HG03175 (cell line): ENCODE measurements around the gene IL1RL1.

Experiments used
- ATAC-seq: cut with Tn5 transposase; IDR thresholded peaks from one replicate; pipeline ENCODE4 v1.9.1; 2021; ENCODE audit warnings: mild to moderate bottlenecking, moderate library complexity; ENCODE audit not compliant: unreplicated experiment

IL1RL1 gene

DNA sequence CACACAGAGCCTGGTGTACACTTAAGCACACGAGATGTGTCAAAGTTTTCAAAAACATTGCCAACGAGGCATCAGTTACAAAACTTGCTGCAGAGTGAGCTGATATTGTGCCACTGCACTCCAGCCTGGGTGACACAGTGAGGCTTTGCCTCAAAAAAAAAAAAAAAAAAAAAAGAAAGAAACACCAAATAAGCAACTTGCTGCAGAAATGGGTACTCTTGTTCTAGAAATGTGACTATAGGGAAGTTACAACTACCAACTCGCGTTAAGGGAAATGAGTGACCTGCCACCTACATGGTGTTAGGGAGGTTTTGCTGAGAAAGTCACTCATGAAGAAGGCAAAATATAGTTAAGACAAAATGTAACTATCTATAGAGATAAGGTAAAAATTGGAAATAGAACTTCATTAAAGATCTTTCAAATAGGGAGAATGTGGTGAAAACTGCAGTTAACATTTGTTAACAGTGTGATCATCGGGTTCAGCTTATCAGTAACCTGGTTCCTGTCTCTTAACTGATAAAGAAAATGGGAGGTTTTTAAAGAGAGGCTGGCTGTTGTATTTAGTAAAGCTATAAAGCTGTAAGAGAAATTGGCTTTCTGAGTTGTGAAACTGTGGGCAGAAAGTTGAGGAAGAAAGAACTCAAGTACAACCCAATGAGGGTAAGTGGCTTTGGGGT is at the start of gene IL1RL1:
TSS of gene IL1RL1 (plus strand) at position 600 of the 677 bp plus-strand sequence. CDS start 26,702 bp downstream, outside the sequence.
- no peak for ATAC-seq

DNA sequence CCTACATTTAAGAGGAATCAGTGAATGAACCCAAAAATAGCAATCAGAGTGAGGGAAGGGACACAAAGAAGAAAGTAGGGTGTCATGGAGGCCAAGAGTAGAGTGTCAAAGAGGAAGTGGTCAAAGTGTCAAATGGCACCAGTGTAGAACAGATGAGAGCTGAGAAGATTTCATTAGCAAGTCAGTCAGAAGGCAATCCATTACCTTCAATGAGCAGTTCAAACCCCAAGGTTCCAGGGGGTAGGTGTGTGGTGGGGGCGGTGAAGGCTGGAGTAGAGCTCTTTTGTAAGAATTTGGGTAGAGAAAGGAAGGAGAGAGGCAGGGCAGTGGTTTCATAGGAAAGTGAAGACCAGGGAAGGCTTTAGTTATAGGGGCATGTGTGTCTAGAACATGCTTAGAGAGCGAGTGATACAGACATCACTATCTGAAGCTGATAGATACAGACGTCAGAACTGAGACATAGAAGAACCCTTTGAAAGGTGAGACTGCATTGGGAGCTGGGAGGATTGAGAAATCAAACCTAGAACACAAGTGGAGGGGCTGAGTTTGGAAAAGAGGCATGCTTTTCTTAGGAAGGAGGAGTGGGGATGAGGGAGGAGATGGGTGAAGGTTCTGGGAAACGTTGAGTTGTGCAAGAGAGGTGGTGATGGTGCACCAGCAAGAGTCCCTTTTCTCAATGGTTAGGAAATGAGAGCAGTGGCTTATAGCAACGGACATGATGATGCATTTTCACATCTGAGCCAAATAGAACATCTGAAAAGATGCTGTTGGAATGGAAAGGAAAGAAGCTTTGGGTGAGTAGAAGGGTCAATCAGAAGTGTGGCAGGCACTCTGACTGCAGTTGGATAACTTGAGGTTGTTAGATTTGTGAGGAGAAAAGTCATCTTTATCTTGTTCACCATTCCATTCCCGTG is 48.9 kb upstream of the IL1RL1 start:
- ATAC-seq, result no peak

DNA sequence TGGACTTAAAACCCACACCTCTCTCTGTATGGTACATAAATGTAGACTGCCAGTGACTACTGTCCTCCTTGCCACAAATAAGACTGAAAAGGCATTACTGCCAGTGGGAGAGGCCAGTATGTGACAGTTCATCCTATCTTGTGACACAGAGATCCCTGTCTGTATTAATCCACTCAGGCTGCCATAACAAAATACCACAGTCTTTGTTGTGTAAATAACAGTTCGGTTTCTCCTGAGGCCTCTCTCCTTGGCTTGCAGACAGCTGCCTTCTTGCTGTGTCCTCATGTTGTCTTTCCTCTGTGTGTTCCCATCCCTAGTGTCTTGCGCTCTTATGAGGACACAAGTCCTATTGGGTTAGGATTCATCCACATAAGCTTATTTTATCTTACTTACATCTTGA is 46.4 kb upstream of the IL1RL1 start:
- no peak for ATAC-seq

DNA sequence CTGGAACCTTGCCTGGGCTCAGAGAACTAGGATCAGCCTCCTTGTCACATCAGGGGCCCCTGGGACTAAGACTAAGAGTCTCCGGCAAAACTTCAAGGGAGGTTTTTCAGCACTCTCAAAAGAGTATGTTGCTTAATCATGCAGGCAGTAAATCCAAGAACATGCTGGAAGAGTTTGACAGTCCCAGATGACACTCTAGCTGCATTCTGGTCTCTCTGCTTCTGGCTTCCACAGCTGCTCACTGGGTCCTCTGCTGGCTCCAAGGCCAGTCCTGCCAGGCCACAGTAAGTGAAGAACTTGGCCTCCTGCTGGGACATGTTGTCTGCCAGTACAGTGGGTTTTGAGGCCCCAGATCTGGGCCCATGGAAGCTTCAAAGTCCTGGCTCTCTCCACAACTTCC is 45.2 kb upstream of the IL1RL1 start:
- ATAC-seq, result no peak

DNA sequence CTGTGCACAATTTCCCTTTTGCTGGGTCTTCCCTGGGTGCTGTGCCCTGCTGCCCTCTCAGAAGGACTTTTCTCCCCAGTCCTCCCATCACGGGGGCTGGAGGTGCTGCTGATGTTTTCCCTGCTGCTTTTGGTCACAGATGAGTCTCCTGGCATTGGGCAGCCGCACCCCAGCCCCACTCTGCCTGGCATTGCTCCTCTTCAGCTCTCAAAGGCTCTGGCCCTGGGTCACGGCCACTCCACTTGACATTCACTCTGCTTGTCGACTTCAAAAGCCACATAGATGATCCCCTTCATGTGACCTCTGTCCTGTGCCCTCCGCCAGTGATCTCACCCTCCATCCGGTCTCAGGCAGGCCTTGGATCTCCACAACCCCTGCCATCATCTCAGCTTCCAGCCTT is 43.6 kb upstream of the IL1RL1 start:
- no peak for ATAC-seq

DNA sequence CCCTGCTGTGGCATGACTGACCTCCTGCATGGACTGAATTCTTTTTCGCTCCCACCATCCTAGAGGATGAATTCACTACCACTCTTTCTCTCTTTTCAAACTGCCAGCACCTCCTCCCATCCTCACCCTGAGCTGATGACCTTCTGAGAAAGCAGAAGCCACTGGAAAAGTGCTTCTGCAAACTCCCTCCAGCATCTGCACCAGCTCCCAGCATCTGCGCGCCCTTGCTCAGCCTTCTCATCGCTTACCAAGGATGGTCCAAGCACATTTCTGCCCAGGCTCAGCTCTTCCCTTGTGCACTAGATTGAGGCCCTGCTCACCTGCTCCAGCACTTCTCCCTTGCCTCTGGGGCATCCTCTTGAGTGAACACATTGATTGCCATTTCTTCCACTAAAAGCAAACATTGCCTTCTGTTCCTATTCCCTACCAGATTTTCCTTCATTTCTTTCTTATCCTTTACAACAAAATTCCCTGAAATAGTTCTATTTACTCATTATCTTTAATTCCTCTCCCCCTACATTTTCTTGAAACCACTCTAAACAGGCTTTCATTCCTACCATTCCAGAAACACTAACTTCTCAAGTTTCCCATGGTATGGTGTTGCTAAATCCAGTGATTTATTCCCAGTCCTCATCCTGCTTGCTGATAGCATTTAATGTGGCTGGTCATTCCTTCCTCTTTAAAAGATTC is 42.7 kb upstream of the IL1RL1 start:
- no peak for ATAC-seq

DNA sequence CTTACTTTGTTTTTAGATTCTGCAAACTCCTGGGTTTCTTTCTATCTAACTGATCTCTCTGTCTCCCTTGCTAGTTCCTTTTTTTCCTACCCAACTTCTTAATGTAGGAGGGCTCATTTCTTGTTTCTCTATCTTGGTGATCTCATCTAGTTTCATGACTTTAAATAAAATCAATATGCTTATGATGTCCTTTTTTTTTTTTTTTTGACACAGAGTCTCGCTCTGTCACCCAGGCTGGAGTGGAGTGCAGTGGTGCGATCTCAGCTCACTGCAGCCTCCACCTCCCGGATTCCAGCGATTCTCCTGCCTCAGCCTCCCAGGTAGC is 42.2 kb upstream of the IL1RL1 start:
- no peak for ATAC-seq

DNA sequence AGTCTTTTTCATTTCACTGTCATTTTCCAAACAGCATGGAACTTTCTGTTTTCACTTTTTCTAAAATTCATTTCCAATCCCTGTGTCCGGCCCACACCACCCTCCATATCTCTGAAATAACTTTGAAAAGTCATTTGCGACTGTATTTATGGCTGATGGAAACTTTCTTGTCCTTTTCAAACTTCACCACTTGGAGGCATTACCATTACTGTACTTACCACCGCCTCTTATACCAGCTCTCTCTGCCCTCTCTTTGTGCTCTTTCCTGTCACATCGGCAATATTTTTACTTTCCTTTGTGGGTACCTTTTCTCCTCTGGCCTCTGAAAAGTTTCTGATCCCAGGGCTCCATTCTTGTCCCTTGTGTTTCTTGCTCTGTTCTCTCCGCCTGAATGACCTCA is 39.5 kb upstream of the IL1RL1 start:
- ATAC-seq, result no peak

DNA sequence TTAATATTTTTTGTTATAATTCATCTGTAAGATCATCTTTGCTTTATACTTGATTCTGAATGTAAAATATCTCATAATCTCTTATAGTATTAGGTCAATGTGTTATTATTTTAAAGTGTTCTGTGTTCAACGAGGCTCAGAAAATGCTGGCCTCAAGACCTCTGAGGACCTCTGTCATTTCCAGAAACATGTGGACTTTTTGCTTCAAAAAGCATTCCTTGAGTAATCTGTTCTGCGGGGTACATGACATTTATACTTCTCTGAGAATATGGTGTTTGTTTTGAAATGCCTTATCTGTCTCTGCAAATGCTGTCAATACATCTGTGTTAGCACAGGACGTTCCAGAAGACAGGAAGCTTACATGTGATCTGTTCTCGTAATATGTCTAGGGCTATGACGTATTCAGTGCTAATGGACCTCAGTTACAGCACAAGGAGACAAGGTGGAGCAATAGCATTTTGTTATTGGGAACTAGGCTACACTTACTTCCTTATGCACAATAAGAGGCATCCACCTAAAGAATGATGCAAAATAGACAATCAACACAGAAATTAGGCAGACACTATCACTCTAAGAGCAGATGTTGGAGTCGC is 37.6 kb upstream of the IL1RL1 start:
- no peak for ATAC-seq

DNA sequence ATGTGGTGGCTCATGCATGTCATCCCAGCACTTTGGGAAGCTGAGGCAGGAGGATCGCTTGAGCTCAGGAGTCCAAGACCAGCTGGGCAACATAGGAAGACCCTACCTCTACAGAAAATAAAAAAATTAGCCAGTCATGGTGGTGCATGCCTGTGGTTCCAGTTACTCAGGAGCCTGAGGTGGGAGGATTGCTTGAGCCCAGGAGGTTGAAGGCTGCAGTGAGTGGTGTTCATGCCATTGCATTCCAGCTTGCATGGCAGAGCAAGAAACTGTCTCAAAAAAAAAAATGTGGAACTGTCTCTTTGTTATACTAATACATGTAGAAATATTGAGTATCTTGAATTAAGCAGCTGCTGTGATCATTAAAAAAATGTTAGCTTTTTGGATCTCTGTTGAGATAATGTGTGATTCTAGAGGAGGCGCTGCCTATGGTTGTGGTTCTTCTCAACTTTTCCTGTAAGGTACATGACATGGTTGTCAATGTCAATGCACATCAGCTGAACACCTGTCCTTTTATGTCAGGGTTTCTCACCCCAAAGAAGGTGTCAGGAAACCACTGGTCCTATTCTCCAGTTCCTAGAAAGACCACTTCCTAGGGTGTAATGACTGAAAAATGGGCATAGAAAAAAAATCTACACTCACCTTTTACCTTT is 34.7 kb upstream of the IL1RL1 start:
- no peak for ATAC-seq

DNA sequence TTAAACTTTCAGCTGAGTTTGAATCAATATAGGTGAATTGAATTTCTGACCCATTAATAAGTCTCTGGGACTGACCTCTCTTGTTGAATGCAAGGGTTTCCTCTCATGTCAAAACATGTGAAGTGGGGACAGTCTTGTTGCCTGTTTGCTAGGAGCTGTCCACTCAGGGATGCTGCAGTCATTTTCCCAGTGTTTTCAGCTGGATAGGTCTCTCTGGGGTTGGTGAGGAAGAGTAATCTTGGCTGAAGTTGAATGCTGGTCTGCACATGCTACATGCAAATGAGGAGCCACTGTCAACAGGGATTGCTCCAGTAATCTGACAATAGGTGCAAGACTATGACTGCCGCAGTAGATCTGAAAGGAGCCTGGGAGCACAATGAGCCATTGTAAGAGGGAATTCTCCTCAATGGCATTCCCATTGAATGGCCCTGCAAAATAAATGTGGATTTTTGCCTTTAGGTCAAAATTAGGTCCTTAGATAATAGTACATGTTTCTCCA is 34.1 kb upstream of the IL1RL1 start:
- no peak for ATAC-seq

DNA sequence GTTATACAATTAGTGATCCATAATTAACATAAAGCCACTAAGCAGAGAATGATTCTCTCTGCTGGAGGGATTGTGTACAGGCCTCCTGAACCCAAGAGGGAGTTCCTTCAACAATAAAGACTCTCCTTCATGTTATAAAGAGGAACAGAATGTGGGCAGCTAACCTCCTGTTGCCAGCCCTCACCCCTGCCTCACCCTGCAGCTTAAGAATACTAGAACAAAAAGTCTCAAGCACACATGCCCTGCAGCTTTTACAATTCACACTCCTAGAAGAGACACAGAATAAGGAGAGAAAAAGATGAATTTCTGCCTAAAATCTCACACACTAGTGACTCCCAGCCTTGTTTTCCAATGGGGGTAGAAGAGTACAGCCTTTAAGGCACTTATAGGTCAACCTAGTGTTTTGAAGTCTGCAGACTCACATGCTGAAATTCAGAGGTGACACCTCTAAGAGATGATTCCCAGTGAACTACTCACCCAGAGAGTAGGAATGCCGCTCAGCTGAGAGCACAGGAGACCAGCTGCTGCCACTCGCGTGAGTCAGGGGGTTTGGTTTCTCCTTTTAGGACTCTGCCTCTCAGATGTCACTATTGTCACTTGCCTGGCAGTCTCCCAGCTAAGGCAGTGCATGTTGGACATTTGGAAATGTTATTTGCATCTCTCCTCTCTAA is 32.5 kb upstream of the IL1RL1 start:
- ATAC-seq, result no peak

DNA sequence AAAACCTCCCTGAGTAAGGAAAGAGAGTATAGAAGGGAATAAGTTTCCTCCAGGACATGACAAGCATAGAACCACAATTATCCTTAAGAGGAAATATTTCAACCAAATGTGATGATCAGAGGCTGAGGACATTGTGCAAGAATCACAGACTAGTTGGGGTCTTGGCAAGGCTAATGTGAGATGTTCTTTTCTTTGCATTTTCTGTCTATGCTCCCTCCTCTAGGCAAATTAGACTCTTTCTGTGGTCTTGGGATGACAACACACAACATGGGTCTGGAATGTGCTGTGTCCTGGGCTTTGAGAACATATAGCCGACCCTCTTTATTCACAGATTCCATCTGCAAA is 32.0 kb upstream of the IL1RL1 start:
- ATAC-seq, result no peak

DNA sequence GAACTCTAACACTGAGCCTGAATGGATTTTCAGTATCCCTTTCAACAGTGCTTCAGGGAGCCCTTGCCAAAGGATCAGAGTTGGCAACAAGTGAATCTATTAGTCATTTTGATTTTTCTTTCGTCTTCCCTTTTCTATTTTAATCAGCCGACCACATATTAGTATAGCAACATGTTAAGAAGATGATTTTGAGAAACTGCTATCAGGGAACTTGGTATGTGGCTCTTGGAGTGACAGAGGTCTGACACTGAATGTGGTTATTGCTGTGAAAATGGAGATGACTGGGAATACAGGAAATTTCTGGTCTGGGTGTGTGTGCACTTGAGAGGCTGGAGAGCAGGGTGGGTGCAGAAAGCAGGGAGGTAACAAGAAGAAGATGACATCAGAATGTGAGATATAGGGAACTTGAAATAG is 28.7 kb upstream of the IL1RL1 start:
- no peak for ATAC-seq

DNA sequence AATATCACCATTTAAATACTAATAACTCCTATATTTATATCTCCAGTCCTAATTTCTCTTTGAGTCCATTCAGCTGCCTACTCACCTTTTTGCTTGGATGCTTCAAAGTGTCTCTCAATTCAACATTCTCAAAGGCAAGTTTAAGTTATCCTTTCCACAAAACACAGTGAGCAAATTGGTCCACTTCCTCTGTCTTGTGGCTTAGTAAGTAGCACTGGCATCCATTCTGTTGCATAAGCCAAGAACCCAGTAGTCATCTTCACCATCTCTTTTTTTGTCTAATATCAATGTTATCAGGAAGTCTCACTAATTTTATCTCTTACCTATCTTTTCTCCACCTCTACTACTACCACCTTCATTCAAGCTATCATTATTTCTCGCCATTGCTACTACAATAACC is 27.4 kb upstream of the IL1RL1 start:
- ATAC-seq, result no peak

DNA sequence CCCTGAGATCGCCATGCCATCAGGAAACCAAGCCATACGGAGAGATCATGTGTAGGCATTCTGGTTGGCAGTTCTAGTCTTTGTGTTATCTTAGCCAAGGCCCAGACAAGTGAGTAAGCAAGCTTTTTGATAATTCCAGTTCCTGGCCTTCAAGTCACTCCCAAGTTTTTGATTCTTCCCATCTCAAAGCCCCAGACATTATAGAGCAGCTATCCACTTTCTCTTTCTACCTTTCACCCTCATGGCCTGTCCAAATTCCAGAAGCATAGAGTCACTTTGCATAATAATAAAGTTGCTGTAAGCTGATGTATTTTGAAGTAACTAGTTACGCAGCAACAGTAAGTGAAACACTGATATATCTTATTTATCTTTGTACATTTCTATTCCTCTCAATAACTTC is 26.8 kb upstream of the IL1RL1 start:
- no peak for ATAC-seq

DNA sequence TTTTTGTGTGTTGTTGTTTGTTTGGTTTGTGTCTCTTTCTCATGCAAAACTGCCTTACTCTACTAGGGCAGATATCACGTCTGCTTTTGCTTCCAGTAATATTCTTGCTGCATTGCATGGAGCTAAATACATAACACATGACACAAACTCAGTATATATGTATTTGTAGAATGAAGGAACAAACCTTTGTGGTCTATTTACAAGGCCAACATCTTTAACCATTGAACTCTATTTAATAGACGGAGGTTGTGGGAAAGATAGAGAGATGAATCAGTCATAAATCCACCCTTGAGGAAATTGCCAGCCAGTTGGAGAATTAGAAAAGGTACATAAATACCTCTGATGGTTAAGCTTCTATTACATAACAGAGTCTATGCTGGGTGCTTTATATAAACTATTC is 26.0 kb upstream of the IL1RL1 start:
- no peak for ATAC-seq

DNA sequence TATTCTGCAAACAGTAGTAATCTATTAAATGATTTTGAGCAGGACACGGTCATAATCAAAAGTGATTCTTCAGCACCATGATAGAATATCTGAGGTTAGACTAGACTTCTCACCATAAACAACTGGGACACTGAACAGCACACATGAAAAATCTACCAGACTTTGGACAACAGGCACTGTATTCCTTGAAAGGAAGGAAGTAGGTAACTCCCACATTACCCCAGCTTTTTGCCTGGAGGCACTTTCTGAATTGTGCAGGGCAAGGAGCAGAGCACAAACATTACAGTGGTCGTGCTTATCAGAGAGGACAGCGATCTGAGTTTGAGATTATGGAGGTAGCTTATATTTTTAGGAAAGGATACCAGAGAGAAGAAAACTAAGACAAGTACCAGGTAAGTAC is 25.3 kb upstream of the IL1RL1 start:
- ATAC-seq, result no peak

DNA sequence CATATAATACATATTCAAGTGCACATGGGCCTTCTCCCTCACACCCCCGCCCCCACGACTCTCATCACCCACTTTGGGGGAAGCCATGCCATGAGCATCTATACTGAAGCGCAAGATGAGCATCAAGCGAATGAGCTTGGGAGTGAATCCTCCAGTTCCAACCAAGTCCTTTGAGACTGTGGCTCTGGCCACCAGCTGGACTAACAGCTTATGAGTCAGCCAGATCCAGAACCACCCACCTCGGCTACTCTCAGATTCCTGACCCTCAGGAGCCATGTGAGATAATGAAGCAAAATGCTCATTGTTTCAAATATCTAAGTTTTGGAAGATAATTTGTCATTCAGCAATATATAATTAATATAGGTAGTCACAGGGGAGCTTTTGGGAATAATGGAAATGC is 22.2 kb upstream of the IL1RL1 start:
- no peak for ATAC-seq

DNA sequence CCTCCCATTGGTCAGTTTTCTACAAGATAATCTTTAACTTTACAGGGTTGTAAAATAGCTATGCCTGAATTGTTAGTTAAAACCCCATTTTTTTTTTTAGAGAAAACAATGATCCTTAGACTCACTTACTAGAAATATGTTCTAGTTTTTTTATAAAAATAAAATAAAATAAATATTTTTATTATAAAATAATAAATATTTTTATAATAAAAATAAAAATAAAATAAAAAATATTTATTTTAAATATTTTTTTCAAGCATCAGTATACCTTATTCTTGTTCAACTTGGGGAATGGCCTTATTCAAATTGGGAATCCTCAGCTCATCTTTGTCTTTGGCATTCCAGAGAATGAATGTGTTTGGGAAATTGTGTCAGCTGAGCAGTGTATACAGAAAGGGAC is 20.8 kb upstream of the IL1RL1 start:
- ATAC-seq, result no peak
